ENCODE results near the gene KRT2. TPM values are rescaled to one million over a fixed set of nuclear protein-coding genes. Genes with fewer than 3 reads are reported as not detected.

Gene KRT2
- total and polyA plus RNA-seq, 2 donors (not counting 3 experiments of a cell fraction or from before 2014, with no cell fraction given), result not detected

DNA sequence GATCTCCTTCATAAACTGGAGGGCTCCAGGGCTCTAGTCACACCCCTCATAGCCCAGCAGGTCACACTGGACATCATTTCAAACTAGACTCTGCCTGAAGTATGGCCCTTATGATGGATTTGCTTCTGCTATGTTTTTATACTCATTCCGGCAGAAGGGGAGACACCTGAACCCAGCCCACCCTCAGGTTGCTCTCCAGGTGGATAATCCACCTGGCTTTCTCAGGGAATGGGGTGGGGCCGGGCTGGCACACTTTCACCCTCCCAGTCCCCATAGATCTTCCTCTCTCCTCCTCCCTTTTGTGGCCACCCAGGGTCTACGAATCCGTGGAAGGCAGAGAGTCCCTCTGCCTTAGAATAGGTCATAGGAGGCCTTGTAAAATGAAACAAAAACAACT, 23.9 kb downstream of the KRT2 start:
- Histone ChIP-seq H2AFZ (ENCODE audit: low read depth, low read length) (no peak overlapping the region), H4K20me1 (replicated peaks; ENCODE audit: control insufficient read depth, extremely low read depth, insufficient read depth, low read length) (no peaks in the 10 kb centered on the region), H3K4me2 (ENCODE audit: insufficient read depth, low read length) (no peak overlapping the region), H3K9ac (replicated peaks; ENCODE audit: extremely low read depth, insufficient read depth, low read length) (no peak overlapping the region), H3K79me2 (ENCODE audit: control insufficient read depth, insufficient read depth, low read length) (no peaks in the 10 kb centered on the region), H3K4me1 (ENCODE audit: control insufficient read depth, extremely low read depth, insufficient read depth, low read length) (no peaks in the 10 kb centered on the region), H3K27me3 (ENCODE audit: control insufficient read depth in 2 of 2, insufficient read depth in 2 of 2, low read length in 2 of 2) (peaks cover 9 to 10% of the 10 kb centered on the region in 2 experiments), H3K27ac (ENCODE audit: insufficient read depth, low read depth, low read length) (no peak overlapping the region), H3K36me3 (ENCODE audit: control insufficient read depth in 2 of 2, extremely low read depth in 1 of 2, insufficient read depth in 2 of 2, low read length in 2 of 2) (no peaks in the 10 kb centered on the region), H3K4me3 (replicated peaks in 1 of 3; ENCODE audit: insufficient read depth in 1 of 3, low read depth in 1 of 3, low read length in 3 of 3) (no peak overlapping the region), H3K9me3 (replicated peaks; ENCODE audit: control insufficient read depth, insufficient read depth, low read length) (no peaks in the 10 kb centered on the region), H3K9me1 (replicated peaks; ENCODE audit: control insufficient read depth, extremely low read depth, insufficient read depth, low read length) (no peaks in the 10 kb centered on the region)
- POLR2A ChIA-PET, result no interaction called here
- FAIRE-seq (no peak), DNase-seq (ENCODE audit: low read depth, low spot score) (no peak)
- CTCF ChIA-PET, result no interaction called here
- intact Hi-C loops (cut with micrococcal nuclease), result no loop called here
- no peak for TF ChIP-seq MYC (IDR thresholded peaks at IDR 0.05; ENCODE audit: low read depth, low read length)
- TF ChIP-seq POLR2AphosphoS5 (IDR thresholded peaks at IDR 0.05; ENCODE audit: insufficient read depth, low read depth, low read length), result no peak
- no peak for TF ChIP-seq EZH2 (IDR thresholded peaks at IDR 0.05; ENCODE audit: borderline replicate concordance, low read depth, low read length, severe bottlenecking)
- TF ChIP-seq JUN (IDR thresholded peaks at IDR 0.05; ENCODE audit: borderline replicate concordance, insufficient read depth, insufficient read length, low read depth), result no peak
- no peak for TF ChIP-seq POLR2A (IDR thresholded peaks at IDR 0.05; ENCODE audit: low read depth, low read length)
- TF ChIP-seq GATA2 (IDR thresholded peaks at IDR 0.05; ENCODE audit: insufficient read depth, insufficient read length, low read depth, low read length), result no peak
- TF ChIP-seq FOS (IDR thresholded peaks at IDR 0.05; ENCODE audit: borderline replicate concordance, insufficient read depth, low read length), result no peak
- TF ChIP-seq, protein P1, sequence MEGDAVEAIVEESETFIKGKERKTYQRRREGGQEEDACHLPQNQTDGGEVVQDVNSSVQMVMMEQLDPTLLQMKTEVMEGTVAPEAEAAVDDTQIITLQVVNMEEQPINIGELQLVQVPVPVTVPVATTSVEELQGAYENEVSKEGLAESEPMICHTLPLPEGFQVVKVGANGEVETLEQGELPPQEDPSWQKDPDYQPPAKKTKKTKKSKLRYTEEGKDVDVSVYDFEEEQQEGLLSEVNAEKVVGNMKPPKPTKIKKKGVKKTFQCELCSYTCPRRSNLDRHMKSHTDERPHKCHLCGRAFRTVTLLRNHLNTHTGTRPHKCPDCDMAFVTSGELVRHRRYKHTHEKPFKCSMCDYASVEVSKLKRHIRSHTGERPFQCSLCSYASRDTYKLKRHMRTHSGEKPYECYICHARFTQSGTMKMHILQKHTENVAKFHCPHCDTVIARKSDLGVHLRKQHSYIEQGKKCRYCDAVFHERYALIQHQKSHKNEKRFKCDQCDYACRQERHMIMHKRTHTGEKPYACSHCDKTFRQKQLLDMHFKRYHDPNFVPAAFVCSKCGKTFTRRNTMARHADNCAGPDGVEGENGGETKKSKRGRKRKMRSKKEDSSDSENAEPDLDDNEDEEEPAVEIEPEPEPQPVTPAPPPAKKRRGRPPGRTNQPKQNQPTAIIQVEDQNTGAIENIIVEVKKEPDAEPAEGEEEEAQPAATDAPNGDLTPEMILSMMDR (IDR thresholded peaks at IDR 0.05; ENCODE audit: extremely low read depth in 1 of 2, insufficient read depth in 1 of 2, low read depth in 1 of 2, low read length in 2 of 2), result no peak
- TF ChIP-seq, protein P2, sequence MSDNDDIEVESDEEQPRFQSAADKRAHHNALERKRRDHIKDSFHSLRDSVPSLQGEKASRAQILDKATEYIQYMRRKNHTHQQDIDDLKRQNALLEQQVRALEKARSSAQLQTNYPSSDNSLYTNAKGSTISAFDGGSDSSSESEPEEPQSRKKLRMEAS (IDR thresholded peaks at IDR 0.05; ENCODE audit: insufficient read depth, insufficient read length), result no peak
- no TSS peak for BruUV-seq (replicated peaks)
- dilution Hi-C loops (cut with MboI; ENCODE audit: extremely low pct_ligation_motif_present, low sequenced_read_pairs), result no loop called here

All from endothelial cell of umbilical vein (primary cell).